HepG2 (cell line): Measurements from ENCODE around the gene NRN1. TPM values are rescaled to one million over a fixed set of nuclear protein-coding genes. Genes with fewer than 3 reads are reported as not detected.

Experiments
- ATAC-seq: fragments of 200-7000 bp; cut with Tn5 transposase; 3 replicates; pipeline ENCODE4 v1.9.1; 2020; ENCODE audit warnings: mild to moderate bottlenecking, moderate library complexity
- BruUV-seq: library from RNA; stranded (reverse); fragments of 400-500 nt; replicated peaks from 2 replicates; lab custom pipeline; 2021; lab: Mats Ljungman, UMichigan
- CTCF ChIA-PET: fragments of 300-600 bp; formaldehyde crosslinking; extraction: SDS; loops from one replicate; lab custom pipeline; 2021; ENCODE audit warnings: low total read pairs, inconsistent platforms, low intra/inter-chr PET ratio; lab: Yijun Ruan, JAX
- POLR2A ChIA-PET: fragments of 350-600 bp; sonication (Branson Sonifier 250); formaldehyde crosslinking; loops from one replicate; lab custom pipeline; 2020; ENCODE audit warnings: antibody characterized with exemption, inconsistent platforms; lab: Yijun Ruan, JAX
- DNase-seq: peaks from one replicate; pipeline ENCODE4 v3.0.0-alpha.2; 2015; ENCODE audit warnings: low spot score
- FAIRE-seq: peaks from 3 replicates; lab custom pipeline; 2011; peaks lifted over from hg19 to GRCh38; lab: Jason Lieb, UNC
- H2AFZ ChIP-seq: one replicate; pipeline ENCODE4 v1.6.1; 2011; ENCODE audit warnings: low read length, inconsistent platforms
- H3K27ac ChIP-seq: fragments of 300-600 bp; 3 replicates; pipeline ENCODE4 v1.8.0; 2011; ENCODE audit warnings: mixed run types, mild to moderate bottlenecking, mixed read lengths, low read length, inconsistent platforms; ENCODE audit not compliant: insufficient read depth; ENCODE audit errors: extremely low read length
- H3K27me3 ChIP-seq, 2 experiments: fragments of 200-600 bp in 1 of 2; 2 replicates in 1 of 2; 3 replicates in 1 of 2; pipeline versions ENCODE4 v1.6.0 to v1.8.0; 2011; ENCODE audit warnings: low read length in 2 of 2, mild to moderate bottlenecking in 2 of 2, moderate library complexity in 2 of 2, inconsistent platforms in 1 of 2; ENCODE audit not compliant: insufficient read depth in 2 of 2, control insufficient read depth in 1 of 2
- H3K36me3 ChIP-seq, 2 experiments: fragments of 200-600 bp in 1 of 2; replicated peaks in 1 of 2; 2 replicates in 1 of 2; 3 replicates in 1 of 2; pipeline versions ENCODE4 v1.5.1 to v1.8.0; 2011; ENCODE audit warnings: low read length in 2 of 2, inconsistent platforms in 1 of 2; ENCODE audit not compliant: insufficient read depth in 2 of 2, control insufficient read depth in 1 of 2
- H3K4me1 ChIP-seq: 2 replicates; pipeline ENCODE4 v1.5.1; 2012; ENCODE audit warnings: low read length, inconsistent platforms; ENCODE audit not compliant: insufficient read depth
- H3K4me2 ChIP-seq: 2 replicates; pipeline ENCODE4 v1.6.0; 2011; ENCODE audit warnings: low read depth, low read length, inconsistent platforms
- H3K4me3 ChIP-seq, 3 experiments: fragments of 200-600 bp in 1 of 3; sonication (generic), shearing (Covaris generic) in 1 of 3; replicated peaks in 1 of 3; 2 replicates each; pipeline ENCODE4 v1.5.1; 2011 to 2016; ENCODE audit warnings: low read length in 3 of 3, inconsistent platforms in 2 of 3, low read depth in 2 of 3, mild to moderate bottlenecking in 2 of 3, control low read depth in 1 of 3, mixed read lengths in 1 of 3; ENCODE audit not compliant: insufficient read depth in 1 of 3
- H3K79me2 ChIP-seq: one replicate; pipeline ENCODE4 v1.6.1; 2011; ENCODE audit warnings: low read length, inconsistent platforms; ENCODE audit not compliant: insufficient read depth
- H3K9ac ChIP-seq: 2 replicates; pipeline ENCODE4 v1.6.0; 2011; ENCODE audit warnings: mild to moderate bottlenecking, low read depth, low read length, inconsistent platforms; ENCODE audit not compliant: insufficient read depth
- H3K9me3 ChIP-seq: 2 replicates; pipeline ENCODE4 v1.5.1; 2012; ENCODE audit warnings: mild to moderate bottlenecking, low read length
- H4K20me1 ChIP-seq: 2 replicates; pipeline ENCODE4 v1.6.0; 2011; ENCODE audit warnings: inconsistent platforms, mild to moderate bottlenecking, low read length, moderate library complexity; ENCODE audit not compliant: insufficient read depth
- ERF ChIP-seq: IDR thresholded peaks from 2 replicates; pipeline ENCODE4 v1.6.1; 2018; ENCODE audit warnings: missing biosample characterization, missing genetic modification reagents
- HOXA7 ChIP-seq: sonication (generic); formaldehyde crosslinking; IDR thresholded peaks from 2 replicates; pipeline ENCODE4 v1.8.1; 2022; ENCODE audit warnings: mild to moderate bottlenecking, missing genetic modification reagents, moderate library complexity
- NFIC ChIP-seq: IDR thresholded peaks from 2 replicates; pipeline ENCODE4 v1.6.1; 2012; ENCODE audit warnings: mild to moderate bottlenecking, low read length, inconsistent platforms
- SOX13 ChIP-seq, 3 experiments: fragments of 450-650 bp in 1 of 3; sonication (generic) in 1 of 3; formaldehyde crosslinking in 1 of 3; IDR thresholded peaks in 2 of 3; conservative IDR thresholded peaks in 1 of 3; 2 replicates each; pipeline versions ENCODE4 v1.5.0 to v1.6.1; 2016 to 2020; ENCODE audit warnings: antibody characterized with exemption in 1 of 3, mild to moderate bottlenecking in 1 of 3, missing compliant biosample characterization in 1 of 3, missing genetic modification reagents in 1 of 3, moderate library complexity in 1 of 3
- ZNF629 ChIP-seq: sonication (generic); formaldehyde crosslinking; conservative IDR thresholded peaks from 2 replicates; pipeline ENCODE4 v1.5.0; 2020; ENCODE audit warnings: missing genetic modification reagents
- ZNF703 ChIP-seq: sonication (generic); formaldehyde crosslinking; IDR thresholded peaks from 2 replicates; pipeline ENCODE4 v1.5.1; 2020; ENCODE audit warnings: missing genetic modification reagents, mild to moderate bottlenecking, moderate library complexity, borderline replicate concordance
- ZNF709 ChIP-seq: sonication (generic); formaldehyde crosslinking; IDR thresholded peaks from 2 replicates; pipeline ENCODE4 v1.5.0; 2020; ENCODE audit warnings: mild to moderate bottlenecking, missing genetic modification reagents
- ZNF816 ChIP-seq: sonication (generic); formaldehyde crosslinking; IDR thresholded peaks from 2 replicates; pipeline ENCODE4 v1.8.0; 2022; ENCODE audit warnings: missing genetic modification reagents, mild to moderate bottlenecking, borderline replicate concordance
- WGBS: methylation state at CpG from one replicate; pipeline ENCODE4 v1.1.6; 2017; ENCODE audit warnings: low lambda C conversion rate; 5-methylcytosine and 5-hydroxymethylcytosine counted together
- in situ Hi-C: cut with HindIII; loops from 2 replicates; pipeline ENCODE4 v1.10.0; 2017; ENCODE audit warnings: low pct_unique_long_range_greater_than_20kb; ENCODE audit not compliant: extremely low pct_ligation_motif_present
- intact Hi-C: fragments of 100-400 bp; cut with micrococcal nuclease; formaldehyde crosslinking; loops from one replicate; pipeline ENCODE4 v1.10.0; 2022; ENCODE audit not compliant: unreplicated experiment
- polyA plus RNA-seq, 8 experiments: library from polyadenylated mRNA; depleted of rRNA in 3 of 8; stranded (reverse) in 7 of 8; unstranded in 1 of 8; fragments of >200 nt; fragmentation: Illumina TruSeq in 4 of 8; extraction: Trizol in 4 of 8; gene quantifications; 2 replicates each; pipeline versions ENCODE4 v1.2.1 to v1.2.3, GENCODE V29; 2011 to 2016; ENCODE audit warnings: low read depth in 4 of 8, missing spikeins in 1 of 8, mixed read lengths in 1 of 8; ENCODE audit not compliant: insufficient read depth in 1 of 8
- total RNA-seq, 5 experiments: library from RNA; depleted of rRNA; stranded (reverse); fragments of >200 nt; fragmentation: Illumina TruSeq; extraction: Trizol; gene quantifications; 2 replicates each; pipeline ENCODE4 v1.2.3, GENCODE V29; 2016; ENCODE audit warnings: low read depth in 1 of 5
- TF ChIP-seq, protein P1 (sequence below), 2 experiments: sonication (generic) in 1 of 2; formaldehyde crosslinking in 1 of 2; IDR thresholded peaks; 2 replicates each; pipeline versions ENCODE4 v1.4.0 to v1.6.1; 2016 to 2020; ENCODE audit warnings: borderline replicate concordance in 1 of 2, low read depth in 1 of 2, mild to moderate bottlenecking in 1 of 2, missing genetic modification reagents in 1 of 2
- TF ChIP-seq, protein P2 (sequence below): sonication (generic); formaldehyde crosslinking; IDR thresholded peaks from 2 replicates; pipeline ENCODE4 v1.5.0; 2020; ENCODE audit warnings: mild to moderate bottlenecking, missing genetic modification reagents
- TF ChIP-seq, protein P3 (sequence below): sonication (generic); formaldehyde crosslinking; IDR thresholded peaks from 2 replicates; pipeline ENCODE4 v1.4.0; 2020; ENCODE audit warnings: missing genetic modification reagents, borderline replicate concordance

The NRN1 gene
- total and polyA plus RNA-seq, 2 of the 13 experiments (the other 11 are each of a cell fraction or from before 2014, with no cell fraction given), result 0.11 TPM; not detected in 1

DNA sequence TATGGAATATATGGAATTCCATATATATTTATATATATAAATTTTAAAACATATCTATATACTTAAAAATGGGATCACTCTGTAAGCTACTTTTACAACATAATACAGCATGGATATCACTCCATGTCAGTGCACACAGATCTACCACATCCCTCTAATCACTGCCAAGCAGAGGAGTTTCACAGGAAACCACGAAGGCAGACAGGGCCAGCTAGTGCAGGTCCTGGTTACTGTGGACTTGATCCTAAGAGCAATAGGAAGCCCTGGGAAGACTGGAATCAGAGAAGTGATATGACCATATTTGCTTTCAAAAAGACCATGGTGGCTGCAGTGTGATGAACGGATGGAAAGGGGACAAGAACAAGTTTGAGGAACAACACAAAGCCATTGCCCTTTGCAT is 40.0 kb upstream of the NRN1 start:
- POLR2A ChIA-PET, result no interaction called here

DNA sequence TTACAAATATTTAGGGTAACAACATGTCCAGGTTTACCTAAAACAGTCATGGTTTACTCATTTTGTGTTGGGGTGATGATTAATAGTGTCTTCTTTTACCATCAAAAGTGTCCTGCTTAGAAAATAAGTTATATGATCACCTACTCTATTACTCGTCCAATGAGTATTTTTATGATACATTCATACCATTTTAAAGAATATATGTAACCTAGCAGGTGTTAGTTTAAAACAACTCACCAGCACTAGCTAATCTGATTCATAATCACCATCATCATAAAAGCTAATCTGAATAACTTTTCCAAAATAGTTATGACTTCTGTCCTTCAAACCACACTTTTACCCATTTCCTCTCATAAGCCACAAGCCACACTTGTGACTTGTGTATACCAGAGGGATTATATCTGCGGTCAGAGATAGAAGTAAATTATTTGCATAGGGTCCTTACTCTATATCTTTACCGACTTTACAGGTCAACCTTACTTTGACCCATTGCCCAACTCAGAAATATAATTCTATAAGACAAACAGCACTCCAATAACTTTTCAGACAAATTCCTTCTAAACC is 33.3 kb upstream of the NRN1 start:
- intact Hi-C loops (no loop called here), in situ Hi-C loops (no loop called here)
- BruUV-seq, result no TSS peak
- H3K4me1 ChIP-seq, result no peaks in the 10 kb centered on the region
- H3K9me3 ChIP-seq, result no peaks in the 10 kb centered on the region
- no peak overlapping the region for H2AFZ ChIP-seq
- H3K4me3 ChIP-seq, result no peak overlapping the region
- no peak for ATAC-seq
- CTCF ChIA-PET, result no interaction called here
- no peak for DNase-seq
- H3K27me3 ChIP-seq, result no peaks in the 10 kb centered on the region
- H3K79me2 ChIP-seq, result no peaks in the 10 kb centered on the region
- WGBS, result 2% methylated on average over 3 of the region's 3 CpGs
- no peak for FAIRE-seq
- H3K9ac ChIP-seq, result no peak overlapping the region
- H3K36me3 ChIP-seq, result no peaks in the 10 kb centered on the region
- POLR2A ChIA-PET, result no interaction called here
- H3K4me2 ChIP-seq, result no peak overlapping the region
- H3K27ac ChIP-seq, result no peak overlapping the region
- H4K20me1 ChIP-seq, result no peaks in the 10 kb centered on the region
- TF ChIP-seq NFIC, result no peak
- no peak for TF ChIP-seq ZNF709 (CRISPR knock-in tag)
- TF ChIP-seq, protein P1, sequence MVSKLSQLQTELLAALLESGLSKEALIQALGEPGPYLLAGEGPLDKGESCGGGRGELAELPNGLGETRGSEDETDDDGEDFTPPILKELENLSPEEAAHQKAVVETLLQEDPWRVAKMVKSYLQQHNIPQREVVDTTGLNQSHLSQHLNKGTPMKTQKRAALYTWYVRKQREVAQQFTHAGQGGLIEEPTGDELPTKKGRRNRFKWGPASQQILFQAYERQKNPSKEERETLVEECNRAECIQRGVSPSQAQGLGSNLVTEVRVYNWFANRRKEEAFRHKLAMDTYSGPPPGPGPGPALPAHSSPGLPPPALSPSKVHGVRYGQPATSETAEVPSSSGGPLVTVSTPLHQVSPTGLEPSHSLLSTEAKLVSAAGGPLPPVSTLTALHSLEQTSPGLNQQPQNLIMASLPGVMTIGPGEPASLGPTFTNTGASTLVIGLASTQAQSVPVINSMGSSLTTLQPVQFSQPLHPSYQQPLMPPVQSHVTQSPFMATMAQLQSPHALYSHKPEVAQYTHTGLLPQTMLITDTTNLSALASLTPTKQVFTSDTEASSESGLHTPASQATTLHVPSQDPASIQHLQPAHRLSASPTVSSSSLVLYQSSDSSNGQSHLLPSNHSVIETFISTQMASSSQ (IDR thresholded peaks at IDR 0.05; ENCODE audit: low read depth), result no peak
- TF ChIP-seq, protein P1 (CRISPR knock-in tag; IDR thresholded peaks at IDR 0.05; ENCODE audit: borderline replicate concordance), result no peak
- TF ChIP-seq, protein P2, sequence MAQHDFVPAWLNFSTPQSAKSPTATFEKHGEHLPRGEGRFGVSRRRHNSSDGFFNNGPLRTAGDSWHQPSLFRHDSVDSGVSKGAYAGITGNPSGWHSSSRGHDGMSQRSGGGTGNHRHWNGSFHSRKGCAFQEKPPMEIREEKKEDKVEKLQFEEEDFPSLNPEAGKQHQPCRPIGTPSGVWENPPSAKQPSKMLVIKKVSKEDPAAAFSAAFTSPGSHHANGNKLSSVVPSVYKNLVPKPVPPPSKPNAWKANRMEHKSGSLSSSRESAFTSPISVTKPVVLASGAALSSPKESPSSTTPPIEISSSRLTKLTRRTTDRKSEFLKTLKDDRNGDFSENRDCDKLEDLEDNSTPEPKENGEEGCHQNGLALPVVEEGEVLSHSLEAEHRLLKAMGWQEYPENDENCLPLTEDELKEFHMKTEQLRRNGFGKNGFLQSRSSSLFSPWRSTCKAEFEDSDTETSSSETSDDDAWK (CRISPR knock-in tag), result no peak
- TF ChIP-seq, protein P3, sequence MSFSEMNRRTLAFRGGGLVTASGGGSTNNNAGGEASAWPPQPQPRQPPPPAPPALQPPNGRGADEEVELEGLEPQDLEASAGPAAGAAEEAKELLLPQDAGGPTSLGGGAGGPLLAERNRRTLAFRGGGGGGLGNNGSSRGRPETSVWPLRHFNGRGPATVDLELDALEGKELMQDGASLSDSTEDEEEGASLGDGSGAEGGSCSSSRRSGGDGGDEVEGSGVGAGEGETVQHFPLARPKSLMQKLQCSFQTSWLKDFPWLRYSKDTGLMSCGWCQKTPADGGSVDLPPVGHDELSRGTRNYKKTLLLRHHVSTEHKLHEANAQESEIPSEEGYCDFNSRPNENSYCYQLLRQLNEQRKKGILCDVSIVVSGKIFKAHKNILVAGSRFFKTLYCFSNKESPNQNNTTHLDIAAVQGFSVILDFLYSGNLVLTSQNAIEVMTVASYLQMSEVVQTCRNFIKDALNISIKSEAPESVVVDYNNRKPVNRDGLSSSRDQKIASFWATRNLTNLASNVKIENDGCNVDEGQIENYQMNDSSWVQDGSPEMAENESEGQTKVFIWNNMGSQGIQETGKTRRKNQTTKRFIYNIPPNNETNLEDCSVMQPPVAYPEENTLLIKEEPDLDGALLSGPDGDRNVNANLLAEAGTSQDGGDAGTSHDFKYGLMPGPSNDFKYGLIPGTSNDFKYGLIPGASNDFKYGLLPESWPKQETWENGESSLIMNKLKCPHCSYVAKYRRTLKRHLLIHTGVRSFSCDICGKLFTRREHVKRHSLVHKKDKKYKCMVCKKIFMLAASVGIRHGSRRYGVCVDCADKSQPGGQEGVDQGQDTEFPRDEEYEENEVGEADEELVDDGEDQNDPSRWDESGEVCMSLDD (CRISPR knock-in tag), result no peak
- no peak for TF ChIP-seq ZNF703 (CRISPR knock-in tag)
- TF ChIP-seq ZNF629 (CRISPR knock-in tag), result no peak

More for the DNA sequence above, 40.0 kb upstream of the NRN1 start:
- intact Hi-C loops, result no loop called here
- Histone ChIP-seq H3K9ac (no peak overlapping the region), H4K20me1 (no peaks in the 10 kb centered on the region), H3K9me3 (no peaks in the 10 kb centered on the region), H3K27ac (no peak overlapping the region), H3K4me3 (no peak overlapping the region), H3K4me1 (no peaks in the 10 kb centered on the region), H3K27me3 (peaks cover 0 to 9% of the 10 kb centered on the region in 2 experiments; a peak in 1 of 5 replicates), H3K4me2 (no peak overlapping the region), H2AFZ (no peak overlapping the region), H3K79me2 (no peaks in the 10 kb centered on the region), H3K36me3 (no peaks in the 10 kb centered on the region)
- TF ChIP-seq ZNF816 (CRISPR knock-in tag) (no peak), HOXA7 (CRISPR knock-in tag) (no peak), ERF (no peak), SOX13 (IDR thresholded peaks at IDR 0.05) (no peak), SOX13 (CRISPR knock-in tag; conservative IDR thresholded peaks at IDR 0.05 in 1 of 2, IDR thresholded peaks at IDR 0.05 in 1 of 2) (no peak)
- CTCF ChIA-PET, result no interaction called here
- DNase-seq (no peak), FAIRE-seq (no peak), ATAC-seq (no peak)
- BruUV-seq, result no TSS peak
- in situ Hi-C loops, result no loop called here
- 0% methylated on average over 2 of the region's 2 CpGs for WGBS
